Activated T-cell treated with anti-CD3 and anti-CD28 coated beads for 48 hours (primary cell): ENCODE results near the gene CDK10.
"Not testable (repeated sequence)": the region's sequence is repeated elsewhere in the genome, so short reads cannot be mapped to it uniquely, and the experiment has no call there.

Experiments
- DNase-seq: peaks from one replicate; pipeline ENCODE4 v3.0.0-alpha.2; 2020; ENCODE audit warnings: low read depth

Gene CDK10

GRCh38 chr16:89686520-89687091 is at the start of gene CDK10:
Gene CDK10 (plus strand): TSS chr16:89686689. CDS start chr16:89686711, 22 bp downstream.
- DNase-seq, result peak; percentile 93

- no peak for DNase-seq
Measured at GRCh38 chr16:89637379-89637778, 49.1 kb upstream of the CDK10 start.

GRCh38 chr16:89638455-89638854 is 48.0 kb upstream of the CDK10 start:
- DNase-seq, result no peak

- DNase-seq, result no peak
Measured at GRCh38 chr16:89639385-89639784, 47.1 kb upstream of the CDK10 start.

- DNase-seq, result no peak
Measured at GRCh38 chr16:89641458-89642119, 44.9 kb upstream of the CDK10 start.

- no peak for DNase-seq
Measured at GRCh38 chr16:89642574-89642973, 43.9 kb upstream of the CDK10 start.

GRCh38 chr16:89643769-89644300 is 42.7 kb upstream of the CDK10 start:
- no peak for DNase-seq

- no peak for DNase-seq
Measured at GRCh38 chr16:89645122-89645521, 41.4 kb upstream of the CDK10 start.

GRCh38 chr16:89646270-89646669 is 40.2 kb upstream of the CDK10 start:
- no peak for DNase-seq

GRCh38 chr16:89646906-89647305 is 39.6 kb upstream of the CDK10 start:
- no peak for DNase-seq

- no peak for DNase-seq
Measured at GRCh38 chr16:89651584-89651983, 34.9 kb upstream of the CDK10 start.

- DNase-seq, result no peak
Measured at GRCh38 chr16:89653656-89654295, 32.7 kb upstream of the CDK10 start.

GRCh38 chr16:89655062-89655643 is 31.3 kb upstream of the CDK10 start:
- DNase-seq, result no peak

GRCh38 chr16:89656435-89657121 is 29.9 kb upstream of the CDK10 start:
- DNase-seq, result no peak

GRCh38 chr16:89657442-89658220 is 28.9 kb upstream of the CDK10 start, which contains the start of the genes CHMP1A and SPATA33:
Gene CHMP1A (minus strand): TSS chr16:89657708. CDS start chr16:89657588, 120 bp downstream.
Gene SPATA33 (plus strand): TSS chr16:89657836. CDS start chr16:89657912, 76 bp downstream.
- DNase-seq, result peak; percentile 93

- no peak for DNase-seq
Measured at GRCh38 chr16:89658221-89658879, 28.1 kb upstream of the CDK10 start.

GRCh38 chr16:89660146-89660545 is 26.3 kb upstream of the CDK10 start:
- DNase-seq, result no peak

GRCh38 chr16:89661215-89661614 is 25.3 kb upstream of the CDK10 start:
- DNase-seq, result no peak

- not testable (repeated sequence) for DNase-seq
Measured at GRCh38 chr16:89664238-89664637, 22.3 kb upstream of the CDK10 start.

GRCh38 chr16:89667000-89667399 is 19.5 kb upstream of the CDK10 start:
- not testable (repeated sequence) for DNase-seq

- DNase-seq, result no peak
Measured at GRCh38 chr16:89667633-89668032, 18.9 kb upstream of the CDK10 start.
